Tongue (tissue), 2 donors: ENCODE measurements around the gene ST8SIA1. TPM values are rescaled to one million over a fixed set of nuclear protein-coding genes. Genes with fewer than 3 reads are reported as not detected.

ENCODE experiments used
- DNase-seq: peaks from one replicate; pipeline ENCODE4 v3.0.0-alpha.2; 2015
- total RNA-seq: library from RNA; depleted of rRNA; stranded (reverse); fragments of >200 nt; gene quantifications from one replicate; pipeline ENCODE4 v1.2.3, GENCODE V29; 2014

The ST8SIA1 gene
- total RNA-seq, 1 donor from 2014 or later: 10.2 TPM

DNA sequence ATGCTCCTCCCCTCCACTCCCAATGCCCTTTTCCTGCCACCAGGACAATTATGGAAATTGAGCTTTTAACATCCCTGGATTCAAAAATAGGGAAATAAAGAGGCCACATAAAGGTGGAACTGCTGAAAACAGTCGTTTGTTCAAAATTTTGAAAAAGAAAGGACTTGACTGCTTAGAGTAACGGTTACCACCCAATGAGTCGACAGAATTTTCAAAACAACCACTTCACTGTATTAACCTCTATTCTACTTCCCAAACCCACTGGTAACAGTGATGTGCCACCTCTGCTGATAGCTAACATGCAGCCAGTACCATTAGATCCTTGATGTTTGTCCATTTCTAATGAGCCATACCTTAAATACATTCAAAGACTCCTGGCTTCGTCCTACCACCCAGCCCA, 4.9 kb downstream of the ST8SIA1 start:
- DNase-seq: no peak

DNA sequence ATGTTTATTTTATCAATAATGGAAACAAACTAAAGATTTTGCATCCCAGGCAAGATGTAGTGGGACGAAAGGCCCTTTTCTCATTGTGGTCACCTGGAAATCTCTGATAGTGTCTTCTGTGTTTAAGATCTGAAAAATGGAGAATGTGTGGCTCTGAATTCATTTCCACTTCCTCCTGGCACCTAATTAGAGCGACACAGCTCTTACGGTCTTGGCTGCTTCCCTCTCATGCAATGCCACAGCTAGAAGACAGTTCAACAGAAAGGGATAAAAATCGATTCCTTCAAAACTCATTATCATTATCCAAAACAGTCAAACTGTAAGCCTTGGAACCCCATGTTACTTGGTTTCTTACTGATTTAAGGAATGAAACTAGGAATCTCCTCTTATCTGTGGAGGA, 9.3 kb downstream of the ST8SIA1 start:
- DNase-seq: no peak

DNA sequence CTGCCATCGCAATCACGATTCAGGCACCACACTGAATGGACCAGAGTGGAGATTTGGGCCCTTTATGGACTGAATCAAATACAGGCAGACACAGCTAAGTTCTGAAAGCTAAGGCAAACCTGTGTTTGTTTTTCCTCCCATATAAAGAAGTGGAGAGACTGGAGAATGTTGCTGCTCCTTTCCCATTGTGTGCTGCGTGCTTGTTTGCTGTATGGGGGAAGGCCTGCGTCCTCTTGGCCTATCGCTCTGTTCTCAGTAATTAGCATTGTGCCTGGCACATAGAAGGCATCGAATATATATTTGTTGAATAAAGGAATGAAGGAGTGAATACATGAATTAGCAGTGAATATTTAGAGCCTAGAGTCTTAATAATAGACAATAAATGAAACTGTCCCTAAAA, 12.4 kb downstream of the ST8SIA1 start:
- no peak for DNase-seq

DNA sequence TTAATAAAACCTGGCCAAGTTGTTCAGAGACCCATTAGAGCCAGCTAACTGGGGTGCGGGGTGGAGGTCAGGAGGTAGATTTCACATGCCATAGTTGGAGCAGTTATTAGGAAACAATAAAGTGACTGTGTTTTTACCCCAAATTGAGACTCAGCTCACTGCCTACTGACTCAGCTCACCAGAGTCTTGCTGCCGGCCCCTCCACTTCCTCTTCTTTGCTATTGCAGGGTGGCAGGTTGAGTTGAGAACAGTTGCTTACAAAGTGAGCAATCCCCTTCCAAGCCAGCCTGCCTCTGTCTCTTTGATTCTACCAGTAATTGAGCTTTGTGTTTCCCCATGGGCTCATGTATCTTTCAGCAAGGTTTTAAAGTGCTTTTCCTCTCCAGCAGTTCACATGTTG, 12.9 kb downstream of the ST8SIA1 start:
- peak; percentile 14 for DNase-seq

DNA sequence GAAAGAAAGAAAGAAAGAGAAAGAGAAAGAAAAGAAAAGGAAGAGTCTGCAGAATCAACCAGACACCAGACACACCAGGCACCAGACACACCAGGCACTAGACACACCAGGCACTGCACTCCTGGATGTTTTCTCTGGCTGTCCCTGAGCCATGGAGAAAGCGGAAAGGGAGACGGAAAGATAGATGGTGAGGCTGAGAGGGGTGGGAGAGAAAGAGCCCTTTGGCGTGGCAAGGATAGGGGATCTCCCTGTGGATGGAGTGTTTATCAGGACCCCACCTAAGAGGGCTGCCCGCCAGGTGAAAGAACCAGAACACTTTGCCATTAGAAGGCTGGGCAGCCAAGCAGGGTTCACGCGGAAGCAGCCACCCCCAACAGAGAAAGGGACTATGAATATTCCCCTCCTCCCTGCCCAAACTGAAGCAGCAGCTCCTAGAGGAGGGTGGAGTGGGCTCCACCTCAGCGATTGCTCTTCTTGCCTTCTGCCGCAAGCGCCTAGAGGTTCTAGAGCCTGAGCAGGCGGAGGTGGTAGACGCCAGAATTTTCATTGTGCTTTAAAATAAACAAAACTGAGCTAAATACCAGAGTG, 13.4 kb downstream of the ST8SIA1 start:
- DNase-seq: no peak

DNA sequence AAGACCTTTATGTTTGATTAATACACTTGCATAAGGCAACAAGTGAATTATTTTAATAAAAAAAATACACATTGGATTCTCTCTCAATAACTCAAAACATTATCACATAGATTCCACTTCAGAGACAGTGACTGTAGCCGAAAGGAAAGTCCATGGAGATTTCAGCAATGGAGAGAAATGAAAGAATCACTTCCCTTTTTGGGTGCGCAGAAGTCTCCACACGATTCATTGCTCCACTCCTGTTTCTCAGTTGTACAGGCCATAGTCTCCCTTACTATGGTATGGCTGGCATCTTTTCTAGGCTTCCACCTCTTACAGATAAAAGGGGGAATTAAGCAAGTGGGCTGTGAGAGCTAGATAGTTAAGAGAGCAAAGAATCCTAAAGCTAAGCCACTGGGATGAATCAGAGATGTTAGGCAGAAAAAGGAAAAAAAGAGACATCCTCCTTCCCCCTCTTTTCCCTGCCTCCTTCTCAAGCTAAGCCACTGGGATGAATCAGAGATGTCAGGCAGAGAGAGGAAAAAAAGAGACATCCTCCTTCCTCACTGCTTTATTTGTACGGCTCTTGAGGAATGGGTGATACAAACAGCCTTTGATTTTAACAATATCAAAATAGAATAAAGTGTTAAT, 16.3 kb downstream of the ST8SIA1 start:
- no peak for DNase-seq

DNA sequence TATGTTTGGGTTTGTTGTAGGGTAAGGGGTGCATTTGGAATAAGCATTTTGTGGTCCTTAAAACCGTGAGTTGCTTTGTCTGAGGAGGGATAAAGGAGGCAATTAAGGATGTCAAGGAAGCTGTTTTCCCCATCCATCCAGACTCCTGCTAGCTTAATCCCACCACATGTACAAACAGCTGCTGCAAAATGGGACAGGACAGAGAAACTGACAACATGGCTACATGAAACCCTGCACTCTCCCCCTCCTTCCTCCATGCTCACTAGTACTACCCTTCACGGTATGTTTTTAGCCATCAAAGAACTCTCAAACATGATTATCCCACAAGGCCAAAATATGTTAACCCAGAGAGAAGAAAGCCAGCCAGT, 20.6 kb downstream of the ST8SIA1 start:
- DNase-seq: peak; percentile 72

DNA sequence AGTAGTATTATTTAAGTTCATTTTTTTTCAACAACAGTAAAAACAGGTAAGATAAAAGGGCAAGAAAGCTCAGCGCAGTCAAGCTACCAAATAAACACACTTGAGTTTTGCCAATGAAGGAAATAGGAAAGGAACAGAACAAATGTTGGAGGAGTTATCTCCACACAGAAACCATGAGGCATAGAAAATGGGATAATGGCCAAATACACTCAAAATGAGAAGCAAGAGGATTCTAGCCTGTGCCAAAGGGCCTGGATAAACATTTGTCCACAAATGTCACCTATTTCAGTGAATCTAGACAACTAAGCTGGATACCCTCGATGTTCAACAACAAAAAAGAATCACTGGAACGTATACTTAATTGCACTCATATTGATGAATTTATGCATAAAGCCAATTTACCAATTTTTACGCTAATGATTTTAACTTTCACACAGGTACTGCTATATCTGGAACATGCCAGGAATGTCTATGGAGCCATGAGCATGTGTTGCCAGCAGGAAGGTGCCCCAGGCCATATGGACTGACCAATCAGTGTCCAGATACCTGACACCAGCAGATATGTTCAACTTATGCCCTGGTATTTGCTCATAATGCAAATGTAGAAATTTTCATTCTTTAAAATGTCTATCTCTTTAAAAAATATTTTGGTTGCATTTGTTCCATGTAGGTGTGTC, 21.1 kb downstream of the ST8SIA1 start:
- DNase-seq: peak; percentile 62

DNA sequence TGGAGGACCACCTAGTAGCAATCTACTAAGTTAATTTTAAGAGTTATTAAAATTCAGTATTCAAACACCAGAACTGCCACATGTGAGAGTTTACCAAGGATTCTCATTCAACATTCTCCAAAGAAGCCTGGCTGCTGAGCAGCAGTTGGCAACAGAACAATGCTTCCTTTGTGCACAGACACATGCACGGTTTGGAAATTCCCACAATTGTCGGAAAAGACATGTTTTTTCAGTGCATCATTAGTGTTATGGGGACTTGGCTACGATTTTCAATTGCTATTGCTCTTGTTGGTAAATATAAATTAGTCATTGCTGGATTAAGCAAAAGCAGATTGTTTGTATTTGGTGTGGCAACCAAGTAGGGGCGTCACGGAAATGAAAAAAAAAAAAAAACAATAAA, 22.2 kb downstream of the ST8SIA1 start:
- peak; percentile 93 for DNase-seq

DNA sequence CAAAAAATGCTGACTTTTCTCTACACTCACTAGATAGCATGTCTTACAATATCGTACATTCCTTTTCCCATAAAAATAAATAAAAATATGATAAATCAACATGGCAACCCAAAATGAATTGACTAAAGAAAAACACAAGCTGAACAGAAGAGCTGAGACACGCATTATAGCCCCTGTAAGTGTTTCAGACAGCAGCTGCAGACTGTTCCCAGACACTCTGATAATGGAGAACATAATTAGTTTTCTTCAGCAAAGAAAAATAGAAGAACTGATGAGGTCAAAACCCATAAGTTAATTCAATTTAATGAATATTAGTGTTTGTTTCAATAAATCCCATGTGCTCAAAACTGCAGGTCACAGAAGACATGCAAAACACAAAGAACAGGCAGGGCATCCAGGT, 23.8 kb downstream of the ST8SIA1 start:
- DNase-seq: no peak

DNA sequence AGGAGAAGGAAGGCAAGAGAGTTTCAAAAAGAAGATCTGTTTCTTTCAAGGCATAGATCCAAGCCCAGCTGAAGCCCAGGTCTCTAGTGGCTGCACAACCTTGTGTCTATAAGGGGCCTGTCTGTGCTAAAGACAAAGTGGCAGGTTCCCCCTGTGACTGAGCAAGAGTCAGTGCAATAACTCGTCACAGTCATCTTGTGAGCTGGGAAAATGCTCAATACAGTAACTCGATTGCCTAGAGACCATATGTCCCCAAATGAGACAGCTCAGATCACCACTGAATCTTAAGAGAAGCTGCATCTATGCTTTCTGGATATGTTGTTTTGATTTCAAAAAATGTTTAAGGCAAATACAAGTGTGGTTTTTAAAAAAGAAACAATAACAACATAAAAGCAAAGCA, 24.2 kb downstream of the ST8SIA1 start:
- no peak for DNase-seq

DNA sequence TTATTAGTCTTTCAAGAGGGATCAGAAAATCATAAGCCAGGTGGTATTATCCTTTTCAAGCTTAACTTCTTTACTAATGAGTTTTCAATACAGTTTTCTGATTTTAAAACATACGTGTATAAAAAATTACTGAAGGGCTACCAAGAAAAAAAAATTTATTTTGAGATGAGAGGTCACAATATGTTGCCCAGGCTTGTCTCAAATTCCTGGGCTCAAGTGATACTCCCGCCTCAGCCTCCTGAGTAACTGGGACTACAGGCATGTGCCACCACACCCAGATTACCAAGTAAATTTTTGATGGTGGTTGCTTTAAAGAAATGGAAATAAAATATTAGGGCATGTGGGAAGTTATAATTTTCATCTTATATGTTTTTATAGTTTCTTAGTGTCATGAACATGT, 26.7 kb downstream of the ST8SIA1 start:
- DNase-seq: no peak

DNA sequence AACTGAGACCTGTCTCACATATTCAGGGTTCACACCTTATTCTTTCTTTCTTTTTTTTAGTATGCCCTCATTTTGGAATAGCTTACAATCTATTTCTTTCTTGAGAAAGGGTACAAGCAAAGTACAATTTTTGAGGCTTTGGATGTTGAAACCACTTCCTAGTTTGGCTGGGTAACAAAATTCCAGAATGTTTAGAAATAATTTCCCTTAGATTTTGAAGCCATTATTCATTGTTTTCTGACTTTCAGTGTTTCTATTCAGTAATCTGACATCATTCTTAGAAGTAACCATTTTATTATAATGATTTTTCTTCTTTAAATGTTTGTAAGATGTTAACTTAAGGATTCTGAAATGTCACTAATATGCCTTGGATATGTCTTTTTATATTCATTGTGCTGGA, 28.2 kb downstream of the ST8SIA1 start:
- no peak for DNase-seq

DNA sequence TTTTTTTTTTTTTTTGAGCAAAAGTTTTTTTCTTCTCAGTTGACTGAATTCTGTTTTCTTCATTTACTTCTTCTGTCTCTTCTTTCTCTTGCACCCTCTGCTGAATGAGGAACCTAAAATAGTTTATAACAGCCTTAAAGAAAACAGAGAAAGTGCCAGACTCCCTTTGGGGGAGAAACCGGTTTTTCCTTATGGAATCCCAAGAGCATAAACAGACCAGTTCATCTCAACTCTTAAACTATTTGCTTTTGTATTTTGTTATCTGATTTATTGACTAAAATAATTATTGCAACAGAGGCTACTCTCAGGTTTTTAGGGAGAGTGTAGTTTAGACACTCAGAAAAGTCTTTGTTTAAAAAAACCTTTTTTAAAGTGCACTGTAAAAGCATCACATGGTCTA, 30.2 kb downstream of the ST8SIA1 start:
- no peak for DNase-seq

DNA sequence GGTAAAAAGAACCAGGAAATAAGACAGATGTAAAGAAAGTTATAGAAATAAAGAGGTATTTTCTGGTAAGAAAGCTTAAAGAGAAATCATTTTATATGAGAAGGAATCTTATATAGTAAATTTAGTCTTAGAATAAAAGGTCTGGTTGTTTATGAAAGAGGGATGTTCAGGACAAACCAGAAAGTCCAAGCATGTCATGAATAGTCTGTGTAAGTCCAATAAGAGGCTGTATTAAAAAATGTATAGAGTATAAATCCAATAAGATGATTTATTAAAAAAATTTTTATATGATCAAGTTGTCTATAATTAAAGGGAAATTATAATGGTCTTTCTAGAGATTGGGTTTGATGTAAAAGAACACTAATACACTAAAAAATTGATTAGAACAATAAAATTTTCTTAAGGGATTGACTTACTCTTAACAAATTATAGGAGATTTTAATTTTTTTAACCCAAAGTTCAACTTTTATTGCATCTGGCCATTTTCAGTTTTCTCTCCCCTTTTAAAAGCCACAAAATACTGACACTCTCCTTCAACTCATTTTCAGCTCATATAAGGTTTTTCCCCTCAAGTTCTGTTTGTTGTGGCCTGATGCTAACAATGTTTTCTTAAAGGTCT, 35.1 kb downstream of the ST8SIA1 start:
- DNase-seq: no peak

DNA sequence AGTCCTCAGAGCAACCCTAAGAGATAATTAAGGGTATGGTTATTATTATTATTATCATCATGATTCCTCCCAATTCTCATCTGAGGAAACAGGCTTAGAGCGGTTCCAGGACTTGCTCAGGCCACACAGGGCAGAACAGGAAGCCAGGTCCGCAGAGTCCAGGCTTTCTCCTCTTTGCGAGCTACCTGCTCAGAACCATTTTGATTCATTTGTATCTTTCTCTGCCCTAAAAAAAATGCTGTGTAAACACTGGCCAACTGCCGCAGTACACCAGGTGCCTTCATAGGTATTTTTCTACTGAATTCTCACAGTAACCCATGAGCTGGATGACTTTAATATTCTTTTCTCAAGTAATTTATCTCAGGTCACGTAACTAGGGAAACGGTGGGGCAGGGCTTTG, 45.3 kb downstream of the ST8SIA1 start:
- no peak for DNase-seq

DNA sequence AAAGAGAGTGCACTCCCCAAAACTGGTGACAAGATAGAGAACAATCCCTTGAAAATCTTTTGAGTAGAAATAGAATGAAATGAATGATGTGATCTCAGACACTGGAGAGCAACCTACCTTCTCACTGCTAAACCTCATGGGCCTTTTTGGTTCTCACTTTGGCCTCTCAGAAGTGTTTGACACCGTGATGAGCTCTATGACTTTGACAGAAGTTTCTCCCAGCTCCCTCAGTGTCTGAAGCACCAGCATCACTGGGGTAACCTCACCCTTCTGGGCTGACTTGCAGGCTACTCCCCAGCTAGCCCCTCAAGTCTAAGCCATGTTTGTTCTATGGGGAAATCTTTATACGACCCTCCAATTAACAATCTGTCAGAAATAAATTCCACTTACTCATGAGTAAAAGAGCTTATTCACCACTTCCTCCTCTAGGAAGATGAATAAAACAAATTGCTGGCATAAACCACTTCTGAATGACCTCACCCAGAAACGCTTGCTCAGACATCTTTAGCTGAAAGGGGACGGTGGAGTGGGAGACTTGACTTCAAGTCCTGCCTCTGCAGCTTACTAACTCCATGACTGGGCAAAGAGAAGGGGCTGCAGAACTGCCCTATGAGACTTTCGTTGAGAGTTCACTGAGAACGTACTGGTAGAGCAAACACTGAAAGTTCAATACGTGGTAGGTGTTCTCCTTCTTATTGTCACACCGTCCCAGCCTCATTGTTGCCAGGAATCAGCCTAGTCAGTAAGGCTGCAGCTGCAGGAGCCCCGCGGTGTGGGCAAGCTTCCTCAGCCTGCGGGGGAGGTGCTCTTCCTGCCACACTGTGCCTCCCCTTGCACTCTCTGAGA, 46.5 kb downstream of the ST8SIA1 start:
- DNase-seq: no peak

DNA sequence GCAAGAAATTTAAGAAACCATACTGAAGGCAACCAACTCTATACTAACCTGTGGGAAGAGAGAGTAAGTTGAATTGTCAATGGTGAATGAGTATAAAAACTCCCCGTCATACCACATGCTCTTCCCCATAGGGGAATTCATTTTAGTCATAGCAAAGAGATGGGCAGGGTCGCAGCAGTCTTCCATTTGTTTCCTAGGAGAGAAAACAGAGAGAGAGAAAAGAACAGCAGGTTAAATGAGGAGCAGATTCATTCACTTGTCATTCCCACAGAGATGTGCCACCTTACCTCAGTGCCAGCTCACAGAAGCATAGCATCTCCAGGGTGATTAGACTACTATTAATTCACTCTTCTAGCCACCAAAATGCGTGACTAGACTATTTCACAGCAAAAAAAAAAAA, 47.4 kb downstream of the ST8SIA1 start:
- DNase-seq: no peak

DNA sequence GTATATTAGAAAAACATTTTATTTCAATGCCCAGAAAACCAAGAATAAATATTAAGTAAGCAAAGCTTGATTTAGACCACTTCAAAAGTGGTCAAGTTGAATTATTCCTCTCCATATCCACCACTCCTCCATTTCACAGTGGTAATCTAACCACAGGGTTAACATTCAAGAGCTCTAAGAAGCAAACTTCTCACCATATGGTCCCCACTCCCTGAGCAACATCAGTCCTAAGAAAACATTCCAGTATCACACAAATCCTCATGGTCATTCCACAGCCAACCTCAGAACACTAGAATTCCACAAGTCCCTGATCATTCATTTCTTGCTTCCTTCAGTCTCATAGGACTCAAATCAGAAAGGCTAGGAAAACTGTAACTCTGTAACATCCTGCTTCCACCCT, 47.9 kb downstream of the ST8SIA1 start:
- DNase-seq: no peak

DNA sequence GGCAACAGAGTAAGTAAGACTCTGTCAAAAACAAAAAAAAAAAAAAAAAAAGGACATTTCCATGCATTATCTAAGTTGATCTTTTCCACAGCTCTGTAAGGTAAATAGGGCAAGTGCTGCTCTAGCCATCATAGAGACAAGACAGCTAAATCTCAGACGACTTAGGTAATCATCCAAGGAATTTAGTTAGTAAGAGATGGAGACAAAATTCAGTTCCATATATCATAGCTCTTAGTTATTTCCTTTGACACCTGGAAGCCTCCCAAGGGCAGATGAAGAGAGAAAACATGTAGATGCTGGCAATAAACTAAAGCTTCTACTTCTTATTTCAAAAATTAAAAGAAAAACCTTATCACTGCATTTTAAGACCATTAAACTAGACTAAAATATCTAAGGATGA, 48.7 kb downstream of the ST8SIA1 start:
- DNase-seq: no peak

DNA sequence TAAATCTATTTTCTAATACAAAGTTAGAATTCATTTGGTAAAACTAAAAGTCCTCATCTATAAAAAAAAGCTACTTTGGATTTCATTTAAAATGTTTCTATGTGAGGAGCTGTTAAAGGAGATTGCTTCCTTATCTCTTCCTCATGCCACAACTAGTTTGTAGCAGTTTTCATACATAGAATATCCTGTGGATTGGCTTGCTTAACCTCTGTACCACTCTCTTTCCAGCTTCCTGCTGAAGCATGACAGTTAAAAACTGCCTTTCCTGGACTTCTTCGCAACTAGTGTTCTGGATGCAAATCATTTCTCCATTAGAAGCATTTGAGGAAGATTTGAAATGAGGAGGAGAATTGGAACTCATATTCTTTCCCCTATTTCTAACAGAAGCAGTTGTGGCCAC, 49.6 kb downstream of the ST8SIA1 start:
- DNase-seq: no peak

DNA sequence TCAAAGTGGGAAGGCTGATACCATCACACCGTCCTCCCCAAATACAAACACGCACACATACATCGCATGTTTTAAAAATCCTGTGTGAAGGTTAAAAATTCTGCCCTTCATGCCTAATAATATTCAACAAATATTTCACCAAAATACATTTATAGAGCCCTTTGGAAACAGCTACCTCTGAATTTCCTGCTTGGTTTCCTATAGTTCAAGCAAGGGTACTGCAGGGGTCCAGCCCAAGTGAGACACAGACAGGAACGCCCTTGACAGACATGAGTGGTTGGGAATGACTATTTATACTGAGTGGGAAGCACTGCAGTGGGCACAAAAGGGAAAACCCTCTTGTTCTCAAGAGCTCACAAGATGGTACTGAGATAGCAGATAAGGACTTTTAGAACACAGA, 51.0 kb downstream of the ST8SIA1 start:
- DNase-seq: no peak

DNA sequence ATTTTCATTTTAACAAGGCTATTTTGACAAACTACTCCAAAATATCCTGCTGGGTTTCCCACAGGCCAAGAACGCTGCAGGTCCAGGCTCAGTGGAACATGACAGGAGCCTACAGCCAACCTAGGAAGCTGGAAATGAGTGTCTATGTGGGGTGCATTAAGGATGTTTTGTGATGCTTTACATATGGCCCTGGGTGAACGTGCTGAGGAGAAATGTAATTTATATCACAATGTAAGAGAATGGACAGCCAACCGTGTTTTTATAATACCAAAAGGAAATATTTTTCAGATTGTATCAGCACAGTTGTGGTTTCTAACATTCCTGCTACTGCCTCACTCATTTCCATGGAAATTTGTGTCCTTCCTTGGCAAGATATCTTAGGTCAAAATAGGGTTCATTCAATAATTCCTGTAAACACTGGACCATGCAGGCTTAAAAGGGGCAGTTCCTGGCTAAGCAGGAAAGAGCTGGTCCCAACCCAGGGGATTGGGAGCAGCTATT, 51.5 kb downstream of the ST8SIA1 start:
- peak; percentile 9 for DNase-seq
